ENCODE results near the gene RETN. TPM values are rescaled to one million over a fixed set of nuclear protein-coding genes. Genes with fewer than 3 reads are reported as not detected.

Gene RETN
- total RNA-seq, 1 donor from 2014 or later: not detected

GRCh38 chr19:7645656-7646425 is 23.0 kb upstream of the RETN start:
- intact Hi-C loops (cut with DNase I): no loop called here
- Histone ChIP-seq H3K4me3 (no peak overlapping the region), H3K27ac (no peak overlapping the region), H3K27me3 (no peaks in the 10 kb centered on the region), H3K36me3 (no peaks in the 10 kb centered on the region), H3K9me3 (no peaks in the 10 kb centered on the region), H3K4me1 (no peaks in the 10 kb centered on the region)
- no peak for DNase-seq (ENCODE audit: extremely low spot score in 2 of 2)
- TF ChIP-seq POLR2AphosphoS5 (IDR thresholded peaks at IDR 0.05; ENCODE audit: insufficient read depth in 1 of 2, low read depth in 1 of 2): no peak
- no peak for TF ChIP-seq CTCF (IDR thresholded peaks at IDR 0.05)
- no peak for TF ChIP-seq POLR2A (IDR thresholded peaks at IDR 0.05)

- intact Hi-C loops (cut with DNase I): no loop called here
- Histone ChIP-seq H3K27ac (no peak overlapping the region), H3K9me3 (no peaks in the 10 kb centered on the region), H3K27me3 (no peaks in the 10 kb centered on the region), H3K4me1 (no peaks in the 10 kb centered on the region), H3K4me3 (no peak overlapping the region), H3K36me3 (no peaks in the 10 kb centered on the region)
- TF ChIP-seq POLR2A (IDR thresholded peaks at IDR 0.05) (no peak), CTCF (IDR thresholded peaks at IDR 0.05) (no peak), POLR2AphosphoS5 (IDR thresholded peaks at IDR 0.05; ENCODE audit: insufficient read depth in 1 of 2, low read depth in 1 of 2) (no peak)
- no peak for DNase-seq (ENCODE audit: extremely low spot score in 2 of 2)
Measured at GRCh38 chr19:7646426-7646700, 22.5 kb upstream of the RETN start.

GRCh38 chr19:7647156-7647555 is 21.7 kb upstream of the RETN start:
- Histone ChIP-seq H3K27ac (no peak overlapping the region), H3K4me1 (peaks cover under 1% of the 10 kb centered on the region), H3K27me3 (no peaks in the 10 kb centered on the region), H3K9me3 (no peaks in the 10 kb centered on the region), H3K4me3 (no peak overlapping the region), H3K36me3 (no peaks in the 10 kb centered on the region)
- DNase-seq (ENCODE audit: extremely low spot score in 2 of 2): no peak
- intact Hi-C loops (cut with DNase I): no loop called here
- TF ChIP-seq POLR2A (IDR thresholded peaks at IDR 0.05) (no peak), CTCF (IDR thresholded peaks at IDR 0.05) (no peak), POLR2AphosphoS5 (IDR thresholded peaks at IDR 0.05; ENCODE audit: insufficient read depth in 1 of 2, low read depth in 1 of 2) (no peak)

GRCh38 chr19:7648265-7649014 is 20.4 kb upstream of the RETN start:
- intact Hi-C loops (cut with DNase I): no loop called here
- no peaks in the 10 kb centered on the region for H3K9me3 ChIP-seq
- no peak overlapping the region for H3K27ac ChIP-seq
- H3K36me3 ChIP-seq: no peaks in the 10 kb centered on the region
- H3K27me3 ChIP-seq: no peaks in the 10 kb centered on the region
- no peak overlapping the region for H3K4me3 ChIP-seq
- H3K4me1 ChIP-seq: peaks cover 4% of the 10 kb centered on the region
- DNase-seq (ENCODE audit: extremely low spot score in 2 of 2): no peak
- TF ChIP-seq POLR2A (IDR thresholded peaks at IDR 0.05) (no peak), CTCF (IDR thresholded peaks at IDR 0.05) (no peak), POLR2AphosphoS5 (IDR thresholded peaks at IDR 0.05; ENCODE audit: insufficient read depth in 1 of 2, low read depth in 1 of 2) (no peak)

GRCh38 chr19:7650148-7650547 is 18.7 kb upstream of the RETN start:
- no peak overlapping the region for H3K4me3 ChIP-seq
- no peak for TF ChIP-seq CTCF (IDR thresholded peaks at IDR 0.05)
- no peak for TF ChIP-seq POLR2AphosphoS5 (IDR thresholded peaks at IDR 0.05; ENCODE audit: insufficient read depth in 1 of 2, low read depth in 1 of 2)
- no peak for TF ChIP-seq POLR2A (IDR thresholded peaks at IDR 0.05)
- H3K4me1 ChIP-seq: peaks cover 4% of the 10 kb centered on the region
- no peaks in the 10 kb centered on the region for H3K9me3 ChIP-seq
- DNase-seq (ENCODE audit: extremely low spot score in 2 of 2): no peak
- no peaks in the 10 kb centered on the region for H3K27me3 ChIP-seq
- H3K36me3 ChIP-seq: no peaks in the 10 kb centered on the region
- intact Hi-C loops (cut with DNase I): no loop called here
- no peak overlapping the region for H3K27ac ChIP-seq
